Non-pigmented ciliary epithelial cell (primary cell): ENCODE results near the gene SIGLECL1.
"Not testable (repeated sequence)": the region's sequence is repeated elsewhere in the genome, so short reads cannot be mapped to it uniquely, and the experiment has no call there.

Experiments used
- DNase-seq: peaks from one replicate; pipeline ENCODE4 v3.0.0-alpha.2; 2010; ENCODE audit warnings: low read depth

Gene SIGLECL1

DNA sequence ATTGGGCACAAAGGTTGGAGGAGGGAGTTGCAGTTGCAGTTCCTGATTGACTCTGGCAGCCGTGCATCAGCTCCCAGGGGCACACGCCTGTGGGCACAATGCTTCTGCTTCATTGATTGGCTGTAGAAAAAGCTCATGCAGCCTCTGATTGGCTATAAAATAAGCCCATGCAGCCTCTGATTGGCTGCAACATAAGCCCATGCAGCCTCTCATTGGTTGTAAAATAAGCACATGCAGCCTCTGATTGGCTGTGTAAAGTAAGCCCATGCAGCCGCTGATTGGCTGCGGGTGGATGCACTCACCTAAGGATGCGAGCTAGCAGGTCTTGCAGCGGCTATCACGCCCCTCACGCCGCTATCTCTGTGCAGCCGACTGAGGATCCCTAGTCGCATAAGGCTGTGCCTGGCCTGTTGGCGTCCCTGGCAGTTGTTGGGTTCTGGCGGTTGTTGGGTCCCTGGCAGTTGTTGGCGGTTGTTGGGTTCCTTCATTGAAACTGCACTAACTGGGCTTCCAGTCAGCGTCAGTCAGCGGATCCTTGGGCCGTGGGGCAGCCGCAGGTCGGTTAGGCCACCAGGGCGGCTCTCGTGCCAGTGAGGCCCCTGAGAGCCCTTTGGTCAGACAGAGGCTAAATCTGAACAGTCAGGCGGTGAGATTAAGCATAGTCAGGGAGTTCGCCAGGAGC, at the start of gene SIGLECL1:
Gene SIGLECL1, plus strand, starts transcription at position 295 of the 682 bp plus-strand sequence. CDS start 12,993 bp downstream, outside the sequence.
- DNase-seq = no peak

DNA sequence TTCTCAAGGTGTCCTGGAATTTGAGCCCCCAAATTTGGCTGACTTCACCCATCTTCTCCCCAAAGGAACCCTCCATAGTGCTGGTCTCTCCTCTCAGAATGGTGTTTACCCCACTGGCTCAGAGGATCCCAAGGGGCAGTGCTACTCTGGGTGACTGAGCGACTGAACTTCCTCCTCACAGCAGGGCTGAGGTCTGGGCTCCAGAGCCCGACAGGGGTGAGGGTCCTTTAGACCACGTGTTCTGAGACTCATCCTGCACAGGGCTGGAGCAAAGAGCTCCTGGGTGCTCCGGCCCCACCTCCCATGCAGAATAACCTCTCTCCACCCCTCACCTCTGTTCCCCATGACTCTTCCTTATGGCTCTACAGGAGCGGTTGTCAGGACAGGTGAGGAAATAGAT, 49.2 kb upstream of the SIGLECL1 start:
- DNase-seq = no peak

DNA sequence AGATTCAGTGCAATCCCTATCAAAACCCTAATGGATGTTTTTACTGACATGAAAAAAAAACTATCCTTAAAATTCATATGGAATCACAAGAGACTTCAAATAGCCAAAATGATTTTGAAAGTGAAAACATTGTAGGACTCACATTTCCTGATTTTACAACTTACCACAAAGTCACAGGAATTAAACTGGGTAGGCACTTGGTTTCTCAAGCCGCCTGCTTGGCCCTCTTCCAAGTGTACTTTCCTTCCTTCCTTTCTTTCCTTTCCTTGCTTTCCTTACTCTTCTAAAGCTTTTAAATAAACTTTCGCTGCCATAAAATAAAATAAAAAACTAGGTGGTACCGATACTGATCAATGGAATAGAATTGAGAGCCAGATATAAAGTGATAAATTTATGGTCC, 47.0 kb upstream of the SIGLECL1 start:
- DNase-seq = no peak

DNA sequence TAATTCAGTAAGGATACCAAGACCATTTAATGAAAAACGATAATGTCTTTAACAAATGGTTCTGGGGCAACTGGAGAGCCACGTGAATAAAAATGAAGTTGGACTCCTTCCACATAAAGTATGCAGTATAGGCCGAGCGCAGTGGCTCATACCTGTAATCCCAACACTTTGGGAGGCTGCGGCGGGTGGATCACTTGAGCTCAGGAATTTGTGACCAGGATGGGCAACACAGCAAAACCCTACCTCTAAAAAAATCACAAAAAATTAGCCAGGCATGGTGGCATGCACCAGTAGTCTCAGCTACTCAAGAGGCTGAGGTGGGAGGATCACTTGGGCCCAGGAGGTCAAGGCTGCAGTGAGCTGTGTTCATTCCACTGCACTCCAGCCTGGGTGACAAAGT, 46.6 kb upstream of the SIGLECL1 start:
- no peak for DNase-seq

DNA sequence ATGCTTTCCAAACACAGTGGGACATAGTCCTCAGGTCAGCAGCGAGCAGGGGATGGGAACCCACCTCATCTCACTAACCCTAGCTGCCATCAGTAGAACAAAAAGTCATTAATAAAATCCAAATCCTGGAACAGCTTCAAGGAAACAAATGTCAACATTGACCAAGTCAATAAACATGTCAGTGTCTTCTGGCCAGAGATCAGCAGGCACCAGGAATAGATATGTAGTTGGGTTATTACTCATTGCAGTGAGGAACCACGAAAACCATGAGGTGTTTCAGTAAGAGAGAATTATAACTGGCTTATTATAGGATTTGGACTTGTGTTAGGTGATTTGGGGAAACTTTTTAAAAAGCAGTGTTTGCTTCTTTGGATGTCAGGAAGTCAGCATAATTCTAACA, 43.1 kb upstream of the SIGLECL1 start:
- DNase-seq = no peak

DNA sequence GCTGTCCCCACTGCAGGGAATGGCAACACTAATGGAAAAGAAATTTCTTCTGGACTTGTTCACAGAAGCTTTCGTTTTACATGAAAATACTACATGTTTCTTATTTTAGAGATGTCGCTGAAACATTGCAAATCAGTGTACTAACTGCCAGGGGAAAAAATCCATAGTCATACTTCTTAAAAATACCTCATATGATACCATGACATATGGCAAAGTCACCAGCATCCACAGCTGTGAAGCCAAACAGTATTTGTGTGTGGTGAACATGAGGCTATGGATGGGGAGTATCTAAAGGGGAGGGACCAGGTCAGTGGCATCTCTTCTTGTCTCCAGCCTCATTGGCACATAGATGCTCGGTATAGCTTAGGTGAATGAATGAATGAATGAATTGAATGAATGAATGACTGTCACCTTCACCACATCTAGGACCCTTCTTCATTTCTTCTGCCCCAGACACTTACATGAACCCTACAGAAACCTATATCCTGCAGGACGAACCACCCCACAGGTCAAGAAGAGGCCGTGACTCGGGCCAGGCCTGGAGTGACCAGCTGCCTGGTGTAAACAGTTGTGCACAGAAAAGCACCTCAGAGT, 40.6 kb upstream of the SIGLECL1 start:
- DNase-seq = no peak

DNA sequence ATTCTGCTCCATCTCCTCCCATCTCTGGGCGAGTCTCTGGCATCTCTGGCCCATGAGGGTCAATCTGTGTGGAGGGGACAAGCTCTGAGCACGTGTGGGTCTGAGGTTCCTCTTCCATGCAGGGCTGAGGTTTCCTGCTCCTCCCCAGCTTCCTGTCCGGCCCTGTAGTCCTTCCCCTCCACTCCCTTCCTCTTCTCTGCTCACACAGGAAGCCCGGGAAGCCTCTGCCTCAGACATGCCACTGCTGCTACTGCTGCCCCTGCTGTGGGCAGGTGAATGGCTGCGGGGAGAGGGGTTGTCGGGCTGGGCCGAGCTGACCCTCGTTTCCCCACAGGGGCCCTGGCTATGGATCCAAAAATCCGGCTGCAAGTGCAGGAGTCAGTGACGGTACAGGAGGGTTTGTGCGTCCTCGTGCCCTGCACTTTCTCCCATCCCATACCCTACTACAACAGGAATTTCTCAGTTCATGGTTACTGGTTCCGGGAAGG, 40.0 kb upstream of the SIGLECL1 start:
- not testable (repeated sequence) for DNase-seq

DNA sequence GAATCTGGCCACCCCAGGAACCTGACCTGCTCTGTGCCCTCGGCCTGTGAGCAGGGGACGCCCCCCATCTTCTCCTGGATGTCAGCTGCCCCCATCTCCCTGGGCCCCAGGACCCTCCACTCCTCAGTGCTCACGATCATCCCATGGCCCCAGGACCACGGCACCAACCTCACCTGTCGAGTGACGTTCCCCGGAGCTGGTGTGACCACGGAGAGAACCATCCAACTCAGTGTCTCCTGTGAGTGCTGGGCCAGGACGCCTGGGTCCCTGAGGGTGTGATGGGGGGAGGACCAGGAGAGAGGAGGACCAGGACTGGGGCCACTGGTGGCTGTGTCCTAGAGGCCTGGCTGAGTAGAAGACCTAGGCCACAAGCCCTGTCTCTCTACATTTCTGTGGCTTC, 39.0 kb upstream of the SIGLECL1 start:
- DNase-seq = no peak

DNA sequence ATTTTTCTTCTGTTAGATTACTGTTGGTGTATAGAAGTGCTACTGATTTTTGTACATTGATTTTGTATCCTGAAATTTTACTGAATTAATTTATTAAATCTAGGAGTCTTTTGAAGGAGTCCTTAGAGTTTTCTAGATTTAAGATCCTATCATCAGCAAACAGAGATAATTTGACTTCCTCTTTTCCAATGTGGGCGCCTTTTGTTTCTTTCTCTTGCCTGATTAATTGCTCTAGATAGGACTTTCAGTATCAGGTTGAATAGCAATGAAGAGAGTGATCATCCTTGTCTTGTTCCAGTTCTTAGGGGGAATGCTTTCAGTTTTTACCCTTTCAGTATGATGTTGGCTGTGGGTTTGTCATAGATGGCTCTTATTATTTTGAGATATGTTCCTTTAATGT, 31.6 kb upstream of the SIGLECL1 start:
- no peak for DNase-seq

DNA sequence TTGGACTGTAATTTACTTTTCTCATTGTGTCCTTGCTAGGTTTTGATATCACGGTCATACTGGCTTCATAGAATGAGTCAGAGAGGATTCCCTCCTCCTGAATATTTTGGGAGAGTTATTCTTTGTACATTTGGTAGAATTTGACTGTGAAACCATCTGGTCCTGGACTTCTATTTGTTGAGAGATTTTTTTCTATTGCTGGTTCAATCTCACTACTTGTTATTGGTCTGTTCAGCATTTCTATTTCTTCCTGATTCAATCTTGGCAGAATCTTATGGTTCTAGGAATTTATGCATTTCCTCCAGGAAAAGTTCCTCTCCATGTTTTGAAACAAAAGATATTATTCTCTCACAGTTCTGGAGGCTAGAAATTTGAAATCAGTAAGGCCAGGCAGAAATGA, 30.9 kb upstream of the SIGLECL1 start:
- DNase-seq = no peak

DNA sequence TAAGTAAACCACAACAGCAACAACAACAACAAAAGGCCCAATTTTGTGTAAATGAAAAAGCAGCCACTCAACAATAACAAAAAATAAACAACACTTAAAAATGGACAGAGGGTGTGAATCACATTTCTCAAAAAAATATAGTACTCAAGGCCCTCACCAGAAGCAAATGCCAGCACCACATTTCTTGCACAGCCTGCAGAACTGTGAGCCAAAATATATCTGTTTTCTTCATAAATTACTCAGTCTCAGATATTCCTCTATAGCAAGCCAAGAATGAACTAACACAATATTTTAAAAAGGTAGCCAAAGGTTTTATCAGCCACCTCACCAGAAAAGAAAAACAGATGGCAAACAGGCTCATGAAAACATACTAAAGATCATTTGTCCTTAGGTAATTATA, 29.9 kb upstream of the SIGLECL1 start:
- DNase-seq = no peak

DNA sequence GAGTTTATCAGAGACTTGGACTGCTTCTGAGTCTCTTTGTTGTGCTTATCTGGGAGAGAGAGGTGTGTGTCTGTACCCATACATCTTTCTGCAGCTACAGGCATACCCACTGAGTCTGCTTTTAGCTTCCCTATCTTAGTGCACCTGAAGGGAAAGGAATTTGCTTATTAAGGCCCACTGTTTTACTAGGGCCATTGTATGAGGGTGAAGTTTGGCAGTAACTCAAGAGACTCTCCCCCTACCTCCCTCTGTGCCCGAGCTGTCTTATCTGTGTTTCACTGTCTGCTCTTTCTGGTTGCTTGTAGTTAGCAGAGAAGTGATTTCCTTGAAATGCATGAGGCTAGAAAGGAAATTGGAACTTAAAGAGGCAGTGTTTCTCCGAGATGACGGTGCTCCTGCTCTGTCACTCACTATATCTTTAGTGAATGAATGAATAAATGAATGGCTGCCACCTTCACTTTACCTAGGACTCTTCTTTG, 26.7 kb upstream of the SIGLECL1 start:
- DNase-seq = no peak

DNA sequence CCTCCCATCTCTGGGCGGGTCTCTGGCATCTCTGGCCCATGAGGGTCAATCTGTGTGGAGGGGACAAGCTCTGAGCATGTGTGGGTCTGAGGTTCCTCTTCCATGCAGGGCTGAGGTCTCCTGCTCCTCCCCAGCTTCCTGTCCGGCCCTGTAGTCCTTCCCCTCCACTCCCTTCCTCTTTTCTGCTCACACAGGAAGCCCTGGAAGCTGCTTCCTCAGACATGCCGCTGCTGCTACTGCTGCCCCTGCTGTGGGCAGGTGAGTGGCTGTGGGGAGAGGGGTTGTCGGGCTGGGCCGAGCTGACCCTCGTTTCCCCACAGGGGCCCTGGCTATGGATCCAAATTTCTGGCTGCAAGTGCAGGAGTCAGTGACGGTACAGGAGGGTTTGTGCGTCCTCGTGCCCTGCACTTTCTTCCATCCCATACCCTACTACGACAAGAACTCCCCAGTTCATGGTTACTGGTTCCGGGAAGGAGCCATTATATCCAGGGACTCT, 25.9 kb upstream of the SIGLECL1 start, which contains the start of gene CD33:
Gene CD33, plus strand, starts transcription at position 183 of the 496 bp plus-strand sequence. Its CDS starts 39 bp downstream, at position 222.
- not testable (repeated sequence) for DNase-seq

DNA sequence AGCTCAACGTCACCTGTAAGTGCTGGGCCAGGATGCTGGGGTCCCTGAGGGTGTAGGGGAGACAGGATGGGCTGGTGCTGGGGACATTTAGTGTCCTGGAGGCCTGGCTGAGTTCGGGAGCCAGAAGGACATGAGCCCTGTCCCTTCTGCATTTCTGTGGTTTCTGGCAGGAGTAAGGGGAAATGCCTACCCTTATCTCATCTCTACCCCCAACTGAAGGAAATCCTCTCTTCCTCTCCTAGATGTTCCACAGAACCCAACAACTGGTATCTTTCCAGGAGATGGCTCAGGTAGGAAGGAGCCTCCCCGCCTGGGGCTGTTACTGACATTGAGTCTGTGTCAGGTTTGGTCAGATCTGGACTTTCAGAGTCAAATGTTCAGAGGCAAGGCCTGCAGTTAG, 24.8 kb upstream of the SIGLECL1 start:
- DNase-seq = no peak

DNA sequence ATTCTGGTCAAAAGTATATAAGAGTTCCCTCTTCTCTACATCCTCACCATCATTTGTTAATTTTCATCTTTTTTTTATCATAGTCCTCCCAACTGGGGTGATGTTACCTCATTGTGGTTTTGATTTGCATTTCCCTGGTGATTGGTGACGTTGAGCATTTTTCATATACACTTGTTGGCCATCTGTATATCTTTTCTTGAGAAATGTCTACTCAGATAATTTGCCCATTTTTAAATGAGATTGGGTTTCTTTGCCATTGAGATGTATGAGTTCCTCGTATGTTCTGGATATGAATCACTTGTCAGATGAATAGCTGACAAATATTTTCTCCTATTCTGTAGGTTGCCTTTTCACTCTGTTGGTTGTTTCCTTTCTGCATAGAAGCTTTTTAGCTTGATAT, 23.6 kb upstream of the SIGLECL1 start:
- DNase-seq = no peak

DNA sequence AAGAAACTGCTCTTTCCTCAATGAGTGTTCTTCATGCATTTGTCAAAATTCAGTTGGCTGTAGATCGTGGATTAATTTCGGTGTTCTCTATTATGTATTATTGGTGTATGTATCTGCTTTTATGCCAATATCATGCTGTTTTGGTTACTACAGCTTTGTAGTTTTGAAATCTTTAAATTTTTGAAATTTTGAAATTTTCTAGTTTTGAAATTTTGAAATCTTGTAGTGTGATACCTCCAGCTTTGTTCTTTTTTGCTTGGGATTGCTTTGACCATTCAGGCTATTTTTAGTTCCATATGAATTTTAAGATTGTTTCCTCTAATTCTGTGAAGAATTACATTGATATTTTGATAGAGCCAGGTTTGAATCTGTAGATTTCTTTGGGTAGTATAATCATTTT, 22.9 kb upstream of the SIGLECL1 start:
- no peak for DNase-seq

DNA sequence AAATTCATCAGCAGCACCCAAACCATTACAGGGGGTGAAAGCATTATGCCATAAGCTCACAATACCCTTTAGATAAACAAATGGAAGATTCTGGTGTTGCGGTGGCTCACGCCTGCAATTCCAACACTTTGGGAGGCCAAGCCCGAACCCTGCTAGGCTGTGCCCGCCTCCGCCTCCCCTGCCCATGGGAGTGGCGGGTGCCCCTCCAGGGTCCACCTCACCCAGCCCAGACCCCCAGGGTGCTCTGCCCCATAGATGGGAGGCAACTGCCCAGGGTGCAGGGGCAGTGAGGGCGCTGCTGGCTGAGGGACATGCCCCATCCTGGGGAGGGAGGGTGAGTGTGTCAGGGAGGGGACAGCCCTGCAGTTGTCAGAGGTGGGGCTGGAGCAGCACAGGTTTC, 10.0 kb upstream of the SIGLECL1 start:
- DNase-seq = no peak

DNA sequence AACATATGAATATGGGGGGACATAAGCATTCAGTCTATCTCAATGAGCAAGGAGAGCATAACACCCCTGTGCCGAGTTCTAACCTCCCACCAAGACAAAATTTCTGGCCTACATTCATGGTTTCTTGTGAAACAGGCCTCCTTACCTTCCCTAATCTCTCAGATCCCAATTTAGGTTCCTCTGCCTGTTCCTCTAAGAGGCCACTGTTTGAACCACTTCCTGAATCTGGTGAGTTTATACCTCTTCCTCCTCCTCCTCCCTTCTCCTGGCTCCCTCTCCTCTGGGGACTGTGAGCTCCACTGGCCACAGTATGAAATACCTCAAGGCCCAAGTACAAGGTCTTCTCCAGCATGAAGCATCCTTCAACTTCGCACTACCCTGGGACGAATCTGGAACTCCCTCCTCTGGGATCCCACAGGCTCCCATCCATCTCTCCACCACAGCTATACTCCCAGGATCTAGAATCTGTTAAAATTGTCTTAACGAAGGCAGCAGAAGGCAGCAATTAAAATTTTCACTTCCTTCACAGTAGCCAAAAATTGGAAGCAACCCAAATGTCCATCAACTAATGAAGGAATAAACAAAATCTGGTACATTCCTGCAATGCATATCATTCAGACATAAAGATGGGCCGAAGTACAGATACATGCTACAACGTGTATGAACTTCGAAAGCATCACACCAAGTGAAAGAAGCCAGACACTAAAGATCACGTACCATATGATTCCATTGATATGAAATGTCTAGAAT, 7.8 kb upstream of the SIGLECL1 start:
- DNase-seq = no peak

DNA sequence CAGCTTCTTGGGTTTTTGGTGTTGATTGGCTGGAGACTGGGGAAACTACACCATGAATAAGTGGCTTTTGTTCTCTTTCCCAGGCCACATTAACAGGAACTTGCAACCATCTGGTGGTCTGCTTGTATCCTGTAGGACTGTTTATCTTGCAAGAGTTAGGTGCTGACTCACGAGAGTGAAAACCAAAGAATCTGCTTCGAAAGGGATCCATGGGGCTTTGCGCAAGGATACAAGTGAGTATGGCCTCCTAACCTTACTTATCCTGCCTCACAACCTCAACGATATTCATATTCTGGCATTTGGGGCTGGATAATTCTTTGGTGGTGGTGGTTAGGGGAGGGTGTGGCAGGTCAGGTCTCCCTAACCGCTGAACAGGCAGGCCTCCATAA, 4.7 kb upstream of the SIGLECL1 start:
- no peak for DNase-seq

DNA sequence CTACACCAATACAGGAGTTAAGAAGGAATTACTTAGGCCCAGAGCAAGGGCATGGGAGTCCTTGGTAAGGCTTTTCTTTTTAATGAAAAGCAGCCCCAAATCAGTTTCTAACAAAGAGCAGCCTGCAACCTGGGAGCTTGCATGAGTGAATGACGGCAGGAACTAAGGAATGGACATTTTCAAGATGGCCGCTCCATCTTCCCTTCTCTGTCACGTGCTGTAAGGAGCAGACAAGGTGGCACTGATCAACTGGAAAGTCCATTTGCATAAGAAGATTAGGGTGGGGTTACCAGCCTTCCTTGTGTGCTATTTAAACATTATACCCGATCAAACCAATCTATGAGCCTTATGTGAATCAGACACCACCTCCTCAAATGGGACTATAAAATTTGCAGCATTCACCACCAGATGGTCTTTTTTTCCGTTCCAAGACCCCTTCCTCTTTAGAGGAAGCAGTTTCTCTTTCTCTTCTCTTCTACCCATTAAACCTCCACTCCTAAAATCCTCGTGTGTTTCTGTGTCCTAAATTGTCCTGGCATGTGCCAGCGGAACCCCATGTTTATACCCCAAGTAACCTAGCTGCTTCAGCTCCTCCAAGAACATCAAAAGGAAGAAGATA, 2.8 kb upstream of the SIGLECL1 start:
- no peak for DNase-seq

DNA sequence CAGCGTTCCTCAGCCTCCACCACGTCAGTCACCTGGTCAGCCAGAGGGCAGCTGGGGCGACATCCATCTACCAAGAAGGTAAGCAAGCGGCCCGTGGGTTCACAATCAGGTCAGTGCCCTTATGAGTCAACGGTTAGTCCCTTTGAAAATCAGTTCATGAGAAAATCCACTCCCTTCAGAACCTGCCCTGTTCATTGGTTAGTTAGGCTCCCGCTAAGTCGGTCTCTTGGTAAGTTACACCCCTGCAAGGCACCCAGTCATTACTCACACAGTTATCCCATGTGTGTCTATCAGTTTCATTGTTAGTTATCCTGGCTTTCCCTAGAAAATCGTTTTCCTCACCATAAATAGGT, 564 bp downstream of the SIGLECL1 start:
- DNase-seq = no peak

DNA sequence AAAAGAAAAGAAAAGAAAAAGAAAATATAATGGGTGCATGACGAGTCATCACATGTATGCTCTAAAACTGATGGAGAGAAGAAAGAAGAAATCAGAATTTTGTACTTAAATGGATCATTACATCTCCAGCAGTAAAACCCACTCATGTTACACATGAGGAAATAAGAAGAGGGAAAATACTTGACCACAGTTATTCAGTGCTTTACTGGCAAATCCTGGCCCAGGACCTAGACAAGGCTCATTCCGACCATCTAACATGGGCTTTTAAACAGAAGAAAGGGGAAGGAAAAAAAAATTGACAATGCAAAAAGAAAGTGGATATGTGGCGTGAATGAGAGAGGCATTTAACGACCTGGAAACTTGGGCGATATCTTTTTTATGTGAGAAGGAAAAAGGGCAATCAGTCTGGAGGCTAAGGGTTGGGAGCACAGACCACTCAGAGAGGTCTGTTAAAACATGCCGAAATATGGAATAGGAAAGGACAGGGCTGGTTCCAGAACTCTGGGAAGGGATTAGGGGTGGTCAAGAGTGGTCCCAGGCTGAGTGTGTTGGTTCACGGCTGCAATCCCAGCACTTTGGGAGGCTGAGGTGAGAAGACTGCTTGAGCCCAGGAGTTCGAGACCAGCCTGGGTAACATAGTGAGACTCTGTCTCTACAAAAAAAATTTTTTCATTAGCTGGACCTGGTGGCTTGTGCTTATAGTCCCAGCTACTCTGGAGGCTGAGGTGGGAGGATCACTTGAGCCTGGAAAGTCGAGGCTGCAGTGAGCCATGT, 1.6 kb downstream of the SIGLECL1 start:
- no peak for DNase-seq
